Measurements from ENCODE around the gene ALDH1B1.
"Not testable (repeated sequence)": the region's sequence is repeated elsewhere in the genome, so short reads cannot be mapped to it uniquely, and the experiment has no call there.

The ALDH1B1 gene

DNA sequence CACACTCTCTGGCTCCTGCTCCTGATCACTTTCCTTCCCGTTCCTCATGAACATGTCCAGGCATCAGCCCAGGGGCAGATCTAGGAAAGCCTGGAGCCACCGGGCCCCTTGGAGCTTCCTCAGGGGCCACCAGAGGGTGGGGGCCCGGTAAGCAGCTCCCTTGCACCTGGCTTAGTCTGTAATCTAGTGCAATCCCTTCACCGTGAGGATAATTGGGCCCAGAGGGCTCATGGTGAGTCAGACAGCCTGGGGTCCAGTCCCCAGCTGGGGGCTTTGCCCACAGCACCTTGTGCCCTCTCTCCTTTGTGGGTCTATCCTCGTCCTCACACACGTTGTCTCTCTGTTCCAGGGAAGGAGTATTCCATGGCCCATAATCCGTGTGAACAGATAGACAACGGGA, 10.4 kb upstream of the ALDH1B1 start:
- in situ Hi-C loops (cut with MboI; ENCODE audit: low sequenced_read_pairs), result no loop called here

DNA sequence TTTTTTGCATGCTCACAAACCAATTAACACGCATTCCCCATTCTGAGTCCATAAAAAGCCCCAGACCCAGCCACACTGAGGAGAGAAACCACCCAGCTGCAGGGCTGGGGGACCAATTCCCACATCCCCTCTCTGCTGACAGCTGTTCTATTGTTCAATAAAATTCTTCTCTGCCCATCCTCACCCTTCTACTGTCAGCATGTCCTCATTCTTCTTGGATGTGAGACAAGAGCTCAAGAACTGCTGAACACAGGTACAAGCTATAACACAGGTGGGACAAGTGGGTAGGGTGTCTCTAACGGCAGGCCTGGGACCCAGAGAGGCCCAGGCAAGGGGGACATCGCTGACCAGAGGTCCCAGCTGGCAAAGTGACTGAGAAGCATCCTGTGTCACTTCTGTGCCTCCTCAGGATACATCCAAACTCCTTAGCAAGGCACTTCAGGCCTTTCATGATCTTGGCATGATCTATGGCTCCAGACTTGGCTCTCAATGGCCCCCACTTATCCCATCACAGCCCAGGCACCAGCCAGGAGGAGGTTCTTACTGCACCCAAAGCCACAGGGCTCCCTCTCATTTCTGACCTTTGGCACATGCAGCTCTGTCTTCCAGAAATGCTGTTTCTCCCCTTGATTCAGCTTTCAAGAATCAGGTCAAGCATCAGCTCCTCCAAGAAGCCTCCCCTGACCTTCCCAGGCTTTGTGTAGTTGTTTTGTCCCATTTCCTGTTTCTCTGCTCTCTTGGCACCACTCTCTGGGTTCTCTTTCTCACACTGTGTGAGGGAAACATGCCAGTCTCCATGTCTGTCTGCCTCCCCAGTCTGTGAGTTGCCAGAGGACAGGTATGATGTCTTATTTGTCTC, 7.3 kb upstream of the ALDH1B1 start:
- in situ Hi-C loops (cut with MboI; ENCODE audit: low sequenced_read_pairs), result no loop called here

DNA sequence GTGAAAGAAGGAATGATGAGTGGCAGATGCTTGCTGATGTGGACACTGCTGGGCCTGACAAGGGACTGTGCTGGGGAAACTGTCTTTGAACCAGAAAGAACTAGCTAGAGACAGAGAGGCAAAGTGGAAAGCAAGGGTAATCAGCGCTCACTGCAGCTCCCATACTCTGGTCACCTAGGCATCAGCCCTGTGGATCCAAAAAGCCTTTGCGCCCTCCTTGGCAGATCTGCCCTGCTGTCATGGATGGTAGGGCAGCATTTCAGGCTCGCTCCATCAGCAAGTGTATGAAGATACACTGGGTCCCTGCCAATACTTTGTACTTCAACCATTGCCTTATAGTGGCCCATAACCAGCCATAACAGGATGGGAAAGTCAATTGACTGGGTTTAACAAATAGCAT, 6.6 kb upstream of the ALDH1B1 start:
- in situ Hi-C loops (cut with MboI; ENCODE audit: low sequenced_read_pairs), result no loop called here

GRCh38 chr9:38386319-38386895, 6.1 kb upstream of the ALDH1B1 start:
- in situ Hi-C loops (cut with MboI; ENCODE audit: low sequenced_read_pairs), result no loop called here

GRCh38 chr9:38387066-38387465, 5.4 kb upstream of the ALDH1B1 start:
- in situ Hi-C loops (cut with MboI; ENCODE audit: low sequenced_read_pairs), result no loop called here

- in situ Hi-C loops (cut with MboI; ENCODE audit: low sequenced_read_pairs), result no loop called here
These were observed 4.8 kb upstream of the ALDH1B1 start for GRCh38 chr9:38387751-38388150.

DNA sequence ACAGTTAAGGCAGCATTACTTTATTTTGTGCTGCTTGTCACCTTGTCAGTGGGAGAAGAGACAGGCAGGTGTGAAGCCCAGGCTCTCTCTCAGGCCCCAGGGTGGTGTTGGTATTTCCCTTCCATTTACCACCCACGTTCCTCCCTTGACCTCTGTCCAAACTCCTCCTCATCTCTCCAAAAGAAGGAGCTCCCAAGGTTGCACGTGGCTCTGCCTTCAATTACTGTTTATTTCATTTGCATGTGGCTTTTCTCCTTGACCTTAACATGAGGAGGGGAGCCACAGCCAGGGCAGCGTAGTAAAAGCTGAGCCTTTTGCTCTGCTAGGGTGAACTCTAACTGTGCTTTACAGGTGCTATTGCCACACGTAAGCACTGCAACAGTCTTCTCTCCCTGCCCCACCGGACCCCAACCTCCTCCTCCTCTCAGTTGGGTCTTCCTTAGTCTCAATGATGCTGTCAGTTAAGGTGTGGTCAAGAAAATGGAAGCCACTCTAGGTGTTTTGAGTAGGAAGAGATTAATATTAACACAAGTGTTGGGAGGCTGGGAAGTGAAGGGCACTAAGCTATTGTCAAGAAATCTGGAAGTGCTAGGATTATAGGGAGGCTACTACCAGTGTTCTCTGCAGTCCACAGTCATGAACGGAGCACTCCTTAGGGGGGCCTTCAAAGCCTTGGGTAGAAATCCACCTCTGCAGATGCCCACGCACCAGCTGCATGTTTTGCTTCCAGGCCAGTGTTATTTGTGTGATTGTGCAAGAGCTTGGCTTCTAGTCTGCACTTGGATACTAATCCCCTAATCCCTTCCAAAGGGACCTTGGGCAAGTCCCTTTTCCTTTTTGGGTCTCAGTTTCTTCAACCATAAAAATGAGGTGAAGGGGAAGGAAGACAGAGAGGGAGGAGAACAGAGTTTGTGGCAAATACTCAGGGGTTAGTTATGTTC, 3.9 kb upstream of the ALDH1B1 start:
- in situ Hi-C loops (cut with MboI; ENCODE audit: low sequenced_read_pairs), result no loop called here

GRCh38 chr9:38389313-38389712, 3.2 kb upstream of the ALDH1B1 start:
- in situ Hi-C loops (cut with MboI; ENCODE audit: low sequenced_read_pairs), result no loop called here

DNA sequence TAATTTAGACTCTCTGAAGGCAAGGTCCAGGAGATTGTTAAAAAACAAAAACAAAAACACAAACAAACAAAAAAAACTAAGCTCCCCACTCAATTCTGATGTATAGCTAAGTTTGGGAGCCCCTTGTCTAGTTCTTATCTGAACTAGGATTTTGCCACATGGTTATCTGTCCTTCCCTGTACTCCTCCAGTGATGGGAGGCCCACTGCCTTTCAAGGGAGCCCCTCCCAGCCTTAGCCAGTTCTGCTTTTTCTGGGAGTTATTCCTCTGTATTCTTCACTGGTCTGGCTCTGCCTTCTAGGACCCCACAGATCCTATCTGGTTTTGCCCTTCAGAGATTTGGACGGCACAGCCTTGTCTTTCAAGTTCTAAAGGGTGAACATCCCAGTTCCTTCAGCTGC, 2.1 kb upstream of the ALDH1B1 start:
- in situ Hi-C loops (cut with MboI; ENCODE audit: low sequenced_read_pairs), result no loop called here

GRCh38 chr9:38390851-38391250, 1.7 kb upstream of the ALDH1B1 start:
- in situ Hi-C loops (cut with MboI; ENCODE audit: low sequenced_read_pairs), result no loop called here

DNA sequence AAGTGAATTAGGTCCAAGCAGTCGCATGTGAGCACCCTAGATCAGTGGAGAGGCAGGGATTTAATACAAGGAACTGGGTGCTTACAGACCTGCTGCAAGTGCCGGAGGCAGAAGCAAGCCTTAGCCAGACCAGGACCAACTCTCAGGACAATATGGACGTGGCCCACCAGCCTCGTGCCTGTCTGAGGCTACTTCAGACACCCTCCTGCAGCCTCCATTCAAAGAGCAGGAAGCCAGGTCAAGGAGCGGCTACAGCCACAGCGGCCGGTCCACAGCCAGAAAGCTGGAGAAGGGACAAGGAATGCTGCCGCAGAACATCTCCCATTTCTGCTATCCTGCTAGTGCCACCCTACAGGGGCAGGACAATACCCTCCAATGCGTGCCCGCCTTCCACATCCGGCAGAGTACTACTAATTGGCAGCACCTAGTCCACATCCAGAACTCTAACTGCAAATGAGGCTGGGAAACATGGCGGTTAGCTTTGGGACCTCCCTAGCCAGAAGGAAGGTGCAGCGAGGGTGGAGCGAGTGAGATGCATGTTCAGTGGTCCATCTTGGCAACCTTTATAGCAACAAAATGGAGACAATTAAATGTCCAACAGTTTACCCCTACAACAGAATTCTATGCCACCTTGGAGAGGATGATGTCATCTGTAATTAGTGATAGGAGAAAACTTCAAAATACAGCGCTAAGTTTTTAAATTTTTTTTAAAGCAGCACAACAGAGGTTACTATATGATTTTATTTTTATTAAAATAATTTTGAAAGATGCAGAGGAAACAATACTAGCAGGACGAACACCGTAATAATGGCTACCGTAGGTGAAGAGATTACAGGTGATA, 1.0 kb upstream of the ALDH1B1 start:
- in situ Hi-C loops (cut with MboI; ENCODE audit: low sequenced_read_pairs), result no loop called here

- in situ Hi-C loops (cut with MboI; ENCODE audit: low sequenced_read_pairs), result no loop called here
These were observed 760 bp downstream of the ALDH1B1 start for GRCh38 chr9:38393128-38393796.

- in situ Hi-C loops (cut with MboI; ENCODE audit: low sequenced_read_pairs), result no loop called here
These were observed 1.9 kb downstream of the ALDH1B1 start for GRCh38 chr9:38394416-38394815.

GRCh38 chr9:38395653-38396370, 3.3 kb downstream of the ALDH1B1 start:
- in situ Hi-C loops (cut with MboI; ENCODE audit: low sequenced_read_pairs), result no loop called here

GRCh38 chr9:38396371-38396671, 3.8 kb downstream of the ALDH1B1 start:
- in situ Hi-C loops (cut with MboI; ENCODE audit: low sequenced_read_pairs), result no loop called here

DNA sequence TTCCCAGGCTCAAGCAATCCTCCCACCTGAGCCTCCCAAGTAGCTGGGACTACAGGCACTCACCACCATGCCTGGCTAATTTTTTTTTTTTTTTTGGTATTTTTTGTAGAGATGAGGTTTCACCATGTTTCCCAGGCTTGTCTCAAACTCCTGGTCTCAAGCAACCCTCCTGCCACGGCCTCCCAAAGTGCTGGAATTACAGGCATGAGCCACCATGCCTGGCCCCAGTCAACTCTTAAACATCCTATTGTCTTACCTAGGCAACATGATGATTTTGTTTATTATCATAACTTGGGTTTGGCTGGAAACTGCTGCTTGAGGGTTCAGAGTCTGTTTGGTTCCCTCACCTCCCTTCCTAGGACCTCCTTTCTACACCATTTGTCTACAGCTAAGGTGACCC, 6.7 kb downstream of the ALDH1B1 start:
- in situ Hi-C loops (cut with MboI; ENCODE audit: low sequenced_read_pairs), result not testable (repeated sequence)

GRCh38 chr9:38401994-38402393, 9.5 kb downstream of the ALDH1B1 start:
- in situ Hi-C loops (cut with MboI; ENCODE audit: low sequenced_read_pairs), result loop anchor here (25.0 kb wide), 1 partner anchor 285 kb away; no protein-coding TSS in a partner anchor

GRCh38 chr9:38404314-38404713, 11.8 kb downstream of the ALDH1B1 start:
- in situ Hi-C loops (cut with MboI; ENCODE audit: low sequenced_read_pairs), result loop anchor here (25.0 kb wide), 1 partner anchor 283 kb away; no protein-coding TSS in a partner anchor

GRCh38 chr9:38405785-38406184, 13.3 kb downstream of the ALDH1B1 start:
- in situ Hi-C loops (cut with MboI; ENCODE audit: low sequenced_read_pairs), result loop anchor here (25.0 kb wide), 1 partner anchor 282 kb away; no protein-coding TSS in a partner anchor
